GM12878 (cell line): Measurements from ENCODE around the gene NELL1. TPM values are rescaled to one million over a fixed set of nuclear protein-coding genes. Genes with fewer than 3 reads are reported as not detected.

Experiments used
- ATAC-seq: fragments of 200-7000 bp; cut with Tn5 transposase; 3 replicates; pipeline ENCODE4 v1.9.1; 2020; ENCODE audit warnings: mild to moderate bottlenecking, moderate library complexity
- BruUV-seq: library from RNA; stranded (reverse); fragments of 400-500 nt; replicated peaks from 2 replicates; lab custom pipeline; 2021; lab: Mats Ljungman, UMichigan
- CTCF ChIA-PET: fragments of 300-600 bp; sonication (Branson Sonifier 250); formaldehyde crosslinking; extraction: SDS; loops from one replicate; lab custom pipeline; 2021; ENCODE audit warnings: inconsistent platforms; lab: Yijun Ruan, JAX
- POLR2A ChIA-PET: fragments of 350-600 bp; formaldehyde crosslinking; extraction: SDS; loops from one replicate; lab custom pipeline; 2021; ENCODE audit warnings: inconsistent platforms; lab: Charles Lee
- RAD21 ChIA-PET: fragments of 300-600 bp; sonication (Branson Sonifier 250); formaldehyde crosslinking; loops from one replicate; lab custom pipeline; 2023; ENCODE audit warnings: antibody characterized with exemption; ENCODE audit not compliant: unreplicated experiment; lab: Charles Lee
- SMC1A ChIA-PET: fragments of 300-600 bp; sonication (Branson Sonifier 250); formaldehyde crosslinking; loops from one replicate; lab custom pipeline; 2023; ENCODE audit not compliant: unreplicated experiment, uncharacterized antibody; lab: Charles Lee
- DNase-seq: peaks from one replicate; pipeline ENCODE4 v3.0.0-alpha.2; 2011; ENCODE audit warnings: low read depth, low spot score
- FAIRE-seq: peaks from 3 replicates; lab custom pipeline; 2011; peaks lifted over from hg19 to GRCh38; lab: Jason Lieb, UNC
- H2AFZ ChIP-seq: 2 replicates; pipeline ENCODE4 v1.6.0; 2011; ENCODE audit warnings: low read depth, low read length, control low read depth; ENCODE audit not compliant: control insufficient read depth
- H3K27ac ChIP-seq: 2 replicates; pipeline ENCODE4 v1.5.1; 2011; ENCODE audit warnings: control low read depth; ENCODE audit not compliant: control insufficient read depth, insufficient read depth
- H3K27me3 ChIP-seq, 2 experiments: replicated peaks in 1 of 2; 2 replicates each; pipeline versions ENCODE4 v1.6.0 to v1.6.1; 2011; ENCODE audit warnings: low read length in 1 of 2; ENCODE audit not compliant: control insufficient read depth in 2 of 2, insufficient read depth in 2 of 2
- H3K36me3 ChIP-seq, 2 experiments: 2 replicates each; pipeline ENCODE4 v1.5.1; 2011; ENCODE audit warnings: low read length in 1 of 2; ENCODE audit not compliant: control insufficient read depth in 2 of 2, insufficient read depth in 2 of 2
- H3K4me1 ChIP-seq: 2 replicates; pipeline ENCODE4 v1.6.1; 2011; ENCODE audit warnings: mild to moderate bottlenecking, low read length, moderate library complexity, mixed read lengths; ENCODE audit not compliant: control insufficient read depth, insufficient read depth
- H3K4me2 ChIP-seq: 2 replicates; pipeline ENCODE4 v1.6.0; 2011; ENCODE audit warnings: control low read depth; ENCODE audit not compliant: control insufficient read depth, insufficient read depth
- H3K4me3 ChIP-seq: fragments of 200-600 bp; sonication (generic); 2 replicates; pipeline ENCODE4 v1.5.1; 2016
- H3K79me2 ChIP-seq: 2 replicates; pipeline ENCODE4 v1.6.0; 2011; ENCODE audit warnings: low read length; ENCODE audit not compliant: control insufficient read depth, insufficient read depth
- H3K9ac ChIP-seq: 2 replicates; pipeline ENCODE4 v1.8.0; 2011; ENCODE audit warnings: low read length, control low read depth, mixed read lengths; ENCODE audit not compliant: control insufficient read depth, insufficient read depth
- H3K9me3 ChIP-seq: replicated peaks from 3 replicates; pipeline ENCODE4 v1.5.1; 2011; ENCODE audit warnings: mild to moderate bottlenecking, low read length; ENCODE audit not compliant: control insufficient read depth, insufficient read depth
- H4K20me1 ChIP-seq: 2 replicates; pipeline ENCODE4 v1.6.0; 2011; ENCODE audit not compliant: control insufficient read depth, insufficient read depth
- ATF3 ChIP-seq: IDR thresholded peaks from 2 replicates; pipeline ENCODE4 v1.6.1; 2011; ENCODE audit warnings: low read depth, mild to moderate bottlenecking, low read length, moderate library complexity, borderline replicate concordance; ENCODE audit errors: extremely low read depth
- BACH1 ChIP-seq: fragments of 450-650 bp; IDR thresholded peaks from 2 replicates; pipeline ENCODE4 v1.6.1; 2017; ENCODE audit warnings: mild to moderate bottlenecking, borderline replicate concordance
- BMI1 ChIP-seq: fragments of 450-650 bp; IDR thresholded peaks from 2 replicates; pipeline ENCODE4 v1.6.1; 2016; ENCODE audit warnings: mild to moderate bottlenecking, moderate library complexity, borderline replicate concordance
- CUX1 ChIP-seq: IDR thresholded peaks from 2 replicates; pipeline ENCODE4 v1.6.1; 2012; ENCODE audit warnings: improper control_type of control experiment, low read depth, low read length; ENCODE audit not compliant: insufficient replicate concordance
- EED ChIP-seq: sonication (generic); IDR thresholded peaks from 2 replicates; pipeline ENCODE4 v1.6.1; 2016; ENCODE audit warnings: antibody characterized with exemption, low read depth
- ESRRA ChIP-seq: IDR thresholded peaks from 2 replicates; pipeline ENCODE4 v1.6.1; 2012; ENCODE audit warnings: mild to moderate bottlenecking, low read length, improper control_type of control experiment
- GABPA ChIP-seq: IDR thresholded peaks from 2 replicates; pipeline ENCODE4 v1.6.1; 2014; ENCODE audit warnings: antibody characterized with exemption, low read depth, mild to moderate bottlenecking, inconsistent platforms
- IKZF2 ChIP-seq, 2 experiments: fragments of 450-650 bp; IDR thresholded peaks; 2 replicates each; pipeline ENCODE4 v1.6.1; 2017; ENCODE audit warnings: mild to moderate bottlenecking in 2 of 2, moderate library complexity in 2 of 2
- MYC ChIP-seq: IDR thresholded peaks from 2 replicates; pipeline ENCODE4 v1.6.1; 2011; ENCODE audit warnings: mild to moderate bottlenecking, low read length, moderate library complexity, inconsistent platforms; ENCODE audit not compliant: insufficient read depth, insufficient replicate concordance, insufficient read length, severe bottlenecking
- RAD21 ChIP-seq: IDR thresholded peaks from 2 replicates; pipeline ENCODE4 v1.6.1; 2011; ENCODE audit warnings: mild to moderate bottlenecking, low read depth, low read length, moderate library complexity; ENCODE audit not compliant: insufficient read depth
- SMAD5 ChIP-seq: IDR thresholded peaks from 2 replicates; pipeline ENCODE4 v1.6.1; 2016; ENCODE audit warnings: antibody characterized with exemption, low read depth
- ZBED1 ChIP-seq: IDR thresholded peaks from 2 replicates; pipeline ENCODE4 v1.6.1; 2016; ENCODE audit warnings: borderline replicate concordance
- ZNF24 ChIP-seq: fragments of 450-650 bp; IDR thresholded peaks from 2 replicates; pipeline ENCODE4 v1.6.1; 2017; ENCODE audit warnings: antibody characterized with exemption, mild to moderate bottlenecking
- ZNF622 ChIP-seq: fragments of 450-650 bp; IDR thresholded peaks from 2 replicates; pipeline ENCODE4 v1.6.1; 2017; ENCODE audit warnings: mild to moderate bottlenecking, inconsistent platforms
- ZSCAN29 ChIP-seq: fragments of 450-650 bp; IDR thresholded peaks from 2 replicates; pipeline ENCODE4 v1.6.1; 2017; ENCODE audit warnings: mild to moderate bottlenecking, moderate library complexity
- WGBS: methylation state at CpG from one replicate; pipeline ENCODE4 v1.1.6; 2016; ENCODE audit warnings: low lambda C conversion rate; ENCODE audit not compliant: insufficient replicate concordance, insufficient coverage; ENCODE audit errors: missing lambda C conversion rate; 5-methylcytosine and 5-hydroxymethylcytosine counted together
- in situ Hi-C: fragments of 300-500 bp; cut with MboI; formaldehyde crosslinking; loops from 9 replicates; pipeline ENCODE4 v1.14.3; 2018; ENCODE audit warnings: mixed read lengths
- intact Hi-C: fragments of 100-400 bp; cut with micrococcal nuclease; formaldehyde crosslinking; loops from one replicate; pipeline ENCODE4 v1.14.2; 2022; ENCODE audit not compliant: unreplicated experiment
- polyA plus RNA-seq, 11 experiments: library from polyadenylated mRNA; depleted of rRNA in 4 of 11; unstranded in 6 of 11; stranded (reverse) in 5 of 11; fragments of >200 nt; fragmentation: Nextera tagmentation in 4 of 11; fragmentation: Illumina TruSeq in 1 of 11; extraction: Ambion mirVana in 4 of 11; extraction: Trizol in 1 of 11; gene quantifications; 1 replicate in 1 of 11; 2 replicates in 10 of 11; pipeline versions ENCODE4 v1.2.1 to v1.2.3, GENCODE V29; 2011 to 2016; ENCODE audit warnings: inconsistent platforms in 2 of 11, missing spikeins in 2 of 11, low read depth in 1 of 11
- total RNA-seq, 4 experiments: library from RNA; depleted of rRNA in 3 of 4; stranded (reverse); fragments of >200 nt in 3 of 4; fragmentation: Illumina TruSeq in 1 of 4; extraction: Trizol in 1 of 4; gene quantifications; 2 replicates each; pipeline versions ENCODE4 v1.2.1 to v1.2.3, GENCODE V29; 2013 to 2021

The NELL1 gene
- total and polyA plus RNA-seq, 10 of the 15 experiments (the other 5 are each of a cell fraction or from before 2014, with no cell fraction given) = 0.02 to 0.12 TPM; not detected in 8

DNA sequence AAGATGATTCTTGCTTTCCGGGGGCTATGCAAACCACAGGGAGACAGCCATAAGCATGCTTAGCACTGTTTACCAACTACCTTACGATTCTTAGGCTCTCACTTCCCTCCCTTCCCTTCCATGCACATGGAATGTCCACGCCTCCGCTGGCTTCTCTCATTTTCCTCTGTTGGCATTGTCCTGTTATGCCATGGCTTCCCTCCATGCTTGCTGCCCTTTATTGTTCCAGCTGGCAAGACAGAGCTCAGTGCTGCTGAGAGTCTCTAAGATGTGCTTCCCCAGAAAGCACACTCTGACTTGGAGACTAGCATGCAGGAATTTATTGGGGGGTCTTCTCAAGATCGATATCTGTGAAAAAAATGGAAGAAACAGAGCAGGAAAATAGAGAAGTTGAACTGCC, 379.2 kb downstream of the NELL1 start:
- SMC1A ChIA-PET = no interaction called here
- FAIRE-seq (no peak), ATAC-seq (no peak), DNase-seq (no peak)
- Histone ChIP-seq H3K36me3 (no peaks in the 10 kb centered on the region), H3K4me3 (no peak overlapping the region), H3K4me2 (no peak overlapping the region), H3K79me2 (no peaks in the 10 kb centered on the region), H3K9ac (no peak overlapping the region), H3K27me3 (no peaks in the 10 kb centered on the region), H3K27ac (no peak overlapping the region), H3K9me3 (no peaks in the 10 kb centered on the region), H4K20me1 (no peaks in the 10 kb centered on the region), H3K4me1 (no peaks in the 10 kb centered on the region), H2AFZ (no peak overlapping the region)
- TF ChIP-seq ZNF24 = no peak
- BruUV-seq = no TSS peak
- 10% methylated on average over 5 of the region's 5 CpGs for WGBS
- POLR2A ChIA-PET = no interaction called here
- in situ Hi-C loops = no loop called here
- intact Hi-C loops = no loop called here
- RAD21 ChIA-PET = no interaction called here
- CTCF ChIA-PET = no interaction called here

- no peaks in the 10 kb centered on the region for H3K27me3 ChIP-seq
- ATAC-seq (no peak), FAIRE-seq (no peak), DNase-seq (no peak)
- ChIA-PET SMC1A (no interaction called here), POLR2A (no interaction called here), CTCF (no interaction called here), RAD21 (no interaction called here)
- no peak overlapping the region for H2AFZ ChIP-seq
- H3K79me2 ChIP-seq = no peaks in the 10 kb centered on the region
- no peaks in the 10 kb centered on the region for H3K9me3 ChIP-seq
- in situ Hi-C loops = no loop called here
- H3K4me3 ChIP-seq = no peak overlapping the region
- H3K36me3 ChIP-seq = no peaks in the 10 kb centered on the region
- intact Hi-C loops = no loop called here
- H3K4me1 ChIP-seq = no peaks in the 10 kb centered on the region
- BruUV-seq = no TSS peak
- H3K9ac ChIP-seq = no peak overlapping the region
- H3K27ac ChIP-seq = no peak overlapping the region
- 0% methylated on average over 1 of the region's 1 CpG for WGBS
- no peaks in the 10 kb centered on the region for H4K20me1 ChIP-seq
- H3K4me2 ChIP-seq = no peak overlapping the region
- TF ChIP-seq SMAD5 (no peak), BMI1 (no peak), RAD21 (no peak), ESRRA (no peak), ZNF622 (no peak), IKZF2 (IDR thresholded peaks at IDR 0.05) (no peak), ZSCAN29 (no peak), ZBED1 (no peak), BACH1 (no peak), ATF3 (no peak), GABPA (no peak), MYC (no peak), EED (no peak), CUX1 (no peak)
These were observed 384.1 kb downstream of the NELL1 start for GRCh38 chr11:21053466-21053865.
